CD4-positive, alpha-beta T cell treated with Interleukin-4 for 1 hour (primary cell): ENCODE data around the gene SH2D5.
A peak's percentile ranks its signal among the peaks of the same experiment; 100 is the strongest.

Experiments
- DNase-seq, 2 donors: peaks; one replicate each; pipeline ENCODE4 v3.0.0-alpha.2; 2020 to 2022

The SH2D5 gene

DNA sequence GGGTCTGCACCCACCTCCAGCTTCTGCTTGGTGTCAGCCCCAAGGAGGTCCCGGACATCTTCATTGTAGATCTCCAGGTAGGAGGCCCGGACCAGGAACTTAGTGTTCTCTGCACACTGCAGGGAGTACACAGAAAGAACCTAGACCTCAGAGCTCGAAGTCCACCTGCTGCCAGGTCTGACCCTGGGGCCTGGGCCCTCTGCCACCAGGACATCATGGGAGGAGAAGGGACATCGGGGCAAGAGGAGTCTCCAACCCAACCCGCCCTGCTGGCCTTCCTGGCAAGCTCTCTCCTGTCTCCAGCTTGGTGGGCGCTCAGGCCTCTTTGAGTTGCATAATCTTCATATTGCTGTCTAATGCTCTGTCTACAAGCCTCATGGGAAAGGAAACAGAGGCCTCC, 19.1 kb downstream of the SH2D5 start:
- no peak for DNase-seq

DNA sequence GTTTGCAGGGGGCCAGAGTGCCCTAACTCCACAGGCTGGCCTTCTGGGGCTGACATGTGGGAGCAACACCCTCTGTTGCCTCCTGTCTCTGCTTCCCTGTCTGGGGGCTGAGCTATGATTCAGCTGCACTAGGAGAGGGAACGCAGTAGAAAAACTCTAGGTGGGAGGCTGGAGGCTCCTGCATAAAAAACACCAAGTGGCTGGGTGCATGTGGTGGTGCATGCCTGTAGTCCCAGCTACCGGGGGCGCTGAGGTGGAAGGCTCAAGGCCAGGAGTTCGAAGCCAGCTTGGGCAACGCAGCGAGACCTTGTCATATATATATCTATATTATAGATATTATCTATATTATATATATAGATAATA, 20.3 kb downstream of the SH2D5 start:
- DNase-seq: no peak

DNA sequence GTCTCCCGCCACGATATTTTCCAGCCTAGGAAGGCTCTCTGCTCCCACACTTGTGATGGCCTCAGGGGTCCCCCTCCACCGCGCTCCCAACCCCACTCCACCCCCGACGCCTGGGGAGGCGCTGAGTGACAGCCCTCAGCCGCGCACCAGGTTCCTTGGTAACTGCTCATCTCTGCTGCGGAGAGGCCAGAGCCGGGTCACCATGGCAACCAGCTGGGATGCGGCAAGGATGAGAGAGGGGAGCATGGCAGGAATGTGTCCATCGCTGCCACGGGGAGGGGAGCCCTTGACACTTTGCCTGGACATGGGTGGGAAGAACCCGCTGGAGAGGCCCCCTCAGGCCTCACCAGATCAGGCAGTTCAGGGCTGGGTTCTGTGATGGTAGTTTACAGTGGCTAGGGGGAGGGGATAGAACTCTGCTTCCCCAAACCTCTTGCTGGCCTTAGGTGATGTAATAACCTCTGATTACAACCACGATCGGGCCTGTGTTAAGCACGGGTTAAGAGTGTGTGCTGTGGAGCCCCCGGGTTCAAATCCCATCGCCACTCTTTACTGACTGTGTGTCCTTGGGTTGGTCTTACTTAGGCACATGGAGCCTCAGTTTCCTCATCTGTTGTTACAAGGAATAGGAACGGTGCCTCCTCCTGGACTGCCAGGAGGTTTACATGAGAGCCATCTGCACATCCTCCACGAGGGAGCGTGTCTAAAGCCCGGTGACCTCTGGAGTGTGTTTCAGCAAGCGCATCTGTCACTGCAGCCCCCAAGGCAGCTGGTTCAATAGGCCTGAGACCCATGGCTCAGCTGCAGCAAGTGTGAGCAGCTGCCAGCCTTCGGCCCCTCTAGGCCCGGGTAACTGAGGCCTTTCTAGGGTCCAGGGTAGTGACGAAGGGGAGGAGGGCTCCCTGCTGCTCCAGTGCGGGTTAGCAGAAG, 21.0 kb downstream of the SH2D5 start:
- DNase-seq: no peak

DNA sequence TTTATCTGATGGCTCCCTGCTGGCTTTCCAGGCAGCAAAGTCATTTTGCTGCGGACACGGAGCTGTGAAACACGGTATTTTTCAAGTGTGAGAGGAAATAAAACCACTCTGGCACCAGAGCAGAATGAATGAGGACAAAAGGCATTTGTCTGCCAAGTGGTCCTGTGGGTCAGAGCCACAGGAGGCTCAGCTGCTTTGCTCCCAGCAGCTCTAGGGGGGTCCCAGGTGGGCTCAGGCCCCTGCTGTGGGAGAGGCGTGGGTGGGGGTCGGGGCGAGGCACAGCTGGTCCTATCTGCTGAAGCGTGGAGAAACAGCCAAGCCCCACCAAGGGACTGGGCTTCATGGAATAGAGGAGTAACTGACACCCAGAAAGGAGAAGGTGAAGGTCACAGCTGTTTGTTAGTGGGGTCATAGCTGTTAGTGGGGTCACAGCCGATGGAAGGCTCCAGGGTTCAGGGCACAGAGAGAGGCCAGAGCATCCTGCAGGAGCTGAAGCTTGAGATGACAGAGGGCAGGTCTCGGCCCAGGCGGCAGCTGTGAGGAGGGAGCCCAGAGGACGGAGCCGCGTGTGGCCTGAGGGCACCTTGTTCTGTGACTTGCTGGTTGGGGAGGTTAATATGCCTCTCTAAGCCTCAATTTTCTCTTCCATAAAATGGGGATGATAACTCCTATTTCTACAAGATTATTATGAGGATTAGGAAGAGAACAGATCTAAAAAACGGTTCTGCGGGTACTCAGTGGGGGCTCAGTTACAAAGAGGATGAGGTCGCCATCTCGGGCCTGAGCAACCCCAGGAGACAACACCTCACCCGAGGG, 21.8 kb downstream of the SH2D5 start:
- no peak for DNase-seq

DNA sequence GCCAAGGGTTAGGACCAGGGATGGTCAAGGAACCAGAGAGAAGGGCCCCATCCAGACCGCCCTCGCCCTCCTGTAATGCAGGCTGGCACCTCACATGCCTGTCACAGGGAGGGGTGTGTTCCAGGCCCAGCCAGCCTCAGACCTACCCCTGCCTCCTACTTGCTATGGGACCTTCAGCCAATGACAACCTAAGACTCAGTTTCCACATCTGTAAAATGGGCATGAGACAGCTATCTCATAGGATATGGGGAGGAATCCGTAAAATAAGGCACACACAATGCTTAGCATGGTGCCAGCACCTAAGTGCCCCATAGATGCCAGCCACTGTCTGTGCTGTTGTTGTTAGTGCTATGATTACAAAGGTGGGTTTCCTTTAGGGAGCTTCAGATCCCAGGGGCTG, 22.6 kb downstream of the SH2D5 start:
- DNase-seq: no peak

DNA sequence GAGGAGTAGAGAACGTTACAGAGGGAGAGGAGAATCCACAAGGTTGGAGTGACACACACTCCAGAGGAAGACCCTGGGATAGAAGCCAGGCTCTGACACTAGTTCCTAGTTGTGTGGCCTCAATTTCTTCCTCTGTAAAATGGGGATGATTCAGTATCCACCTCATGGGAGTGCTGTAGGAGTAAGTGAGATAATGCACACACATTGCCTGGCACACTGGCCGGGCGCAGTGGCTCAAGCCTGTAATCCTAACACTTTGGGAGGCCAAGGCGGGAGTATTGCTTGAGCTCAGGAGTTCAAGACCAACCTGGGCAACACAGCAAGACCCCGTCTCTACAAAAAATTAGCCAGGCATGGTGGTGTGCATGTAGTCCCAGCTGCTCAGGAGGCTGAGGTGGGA, 23.6 kb downstream of the SH2D5 start:
- DNase-seq: no peak

DNA sequence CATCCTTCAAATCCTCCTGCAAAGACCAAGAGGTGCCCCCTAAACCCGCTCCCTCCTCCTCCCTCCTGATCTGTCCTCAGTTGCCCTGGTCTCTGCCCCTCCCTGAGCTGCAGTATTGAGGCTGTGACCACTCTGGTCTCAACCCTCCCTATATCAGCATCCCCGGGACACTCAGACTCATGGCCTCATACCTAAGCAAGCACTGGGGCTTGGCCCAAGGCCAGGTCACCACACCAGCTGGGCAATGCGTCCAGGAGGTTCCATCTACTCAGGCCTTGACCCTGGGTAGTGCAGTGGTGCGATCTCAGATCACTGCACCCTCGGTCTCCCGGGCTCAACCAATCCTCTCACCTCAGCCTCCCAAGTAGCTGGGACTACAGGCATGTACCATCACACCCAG, 24.4 kb downstream of the SH2D5 start:
- DNase-seq: no peak

DNA sequence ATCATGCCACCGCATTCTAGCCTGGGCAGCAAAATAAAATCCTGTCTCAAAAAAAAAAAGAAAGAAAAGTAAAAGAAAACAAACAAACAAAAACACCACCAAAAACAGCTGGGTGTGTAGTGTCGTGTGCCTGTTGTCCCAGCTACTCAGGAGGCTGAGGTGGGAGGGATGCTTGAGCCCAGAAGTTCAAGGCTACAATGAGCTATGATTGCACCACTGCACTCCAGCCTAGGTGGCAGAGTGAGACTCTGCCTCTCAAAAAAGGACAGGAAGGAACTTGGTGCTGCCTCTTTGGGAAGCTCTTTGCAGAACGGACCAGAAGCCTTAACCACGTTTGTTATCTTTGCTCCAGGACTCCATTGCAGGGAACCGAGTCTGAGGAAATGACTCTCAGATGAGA, 25.7 kb downstream of the SH2D5 start:
- no peak for DNase-seq

DNA sequence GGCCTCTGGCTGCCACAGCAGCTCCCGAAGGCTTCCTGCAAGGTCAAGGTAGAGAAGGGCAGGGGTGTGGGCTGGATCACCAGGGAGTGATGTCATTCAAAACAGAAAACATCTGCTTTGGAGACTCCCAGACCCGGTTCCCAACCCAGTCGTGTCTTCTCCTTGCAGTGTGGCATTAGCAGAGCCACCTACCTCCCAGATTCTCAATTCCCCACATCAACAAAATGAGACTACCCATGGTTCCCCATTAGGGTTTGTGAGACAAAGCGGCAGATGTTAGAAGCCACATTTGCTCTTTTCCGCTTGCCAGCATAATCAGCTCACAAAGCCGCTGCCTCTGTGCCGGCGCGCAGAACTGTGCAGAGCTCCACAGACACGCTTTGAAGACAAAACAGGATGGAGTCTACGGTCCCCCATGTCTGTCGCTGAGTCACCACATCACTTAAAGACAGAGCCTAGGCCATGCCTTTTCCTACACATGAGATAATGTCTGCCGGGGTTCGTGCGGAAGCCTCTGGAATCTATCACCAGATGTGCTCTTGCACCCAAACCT, 27.2 kb downstream of the SH2D5 start:
- no peak for DNase-seq

DNA sequence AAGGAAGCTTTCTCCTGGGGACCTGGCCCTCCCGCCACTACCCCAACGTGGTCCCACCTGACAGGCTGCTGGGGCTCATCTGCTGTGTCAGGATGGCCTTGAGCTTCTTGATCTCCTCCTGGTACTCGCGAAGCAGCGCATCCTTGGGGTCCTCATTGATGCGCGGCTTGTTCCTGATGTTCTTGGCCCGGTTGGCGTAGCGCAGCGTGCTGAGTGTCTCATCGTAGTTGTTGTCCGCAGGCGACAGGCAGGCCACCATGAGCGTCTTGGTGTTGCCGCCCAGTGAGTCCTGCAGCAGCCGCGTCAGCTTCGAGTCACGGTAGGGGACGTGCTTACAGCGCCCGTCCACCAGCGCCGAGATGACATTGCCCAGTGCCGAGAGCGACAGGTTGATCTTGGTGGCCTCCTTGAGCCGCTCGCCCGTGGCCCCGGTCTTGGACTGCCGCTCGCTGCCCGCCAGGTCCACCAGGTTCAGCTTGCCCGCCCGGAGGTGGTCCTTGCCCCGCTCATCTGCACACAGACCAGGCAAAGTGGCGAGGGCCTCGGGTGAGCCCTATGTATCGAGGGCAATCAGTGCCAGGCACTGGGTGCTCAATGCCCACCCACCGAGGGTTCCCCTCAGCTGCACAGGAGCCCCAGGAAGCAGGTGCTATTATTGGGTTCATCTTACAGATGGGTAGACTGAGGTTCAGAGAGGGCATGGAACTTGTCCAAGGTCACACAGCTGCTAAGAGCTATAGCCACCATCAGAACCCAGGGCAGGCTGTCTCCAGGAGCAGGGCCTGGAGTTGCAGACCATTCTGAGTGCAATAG, 27.9 kb downstream of the SH2D5 start:
- DNase-seq: no peak

DNA sequence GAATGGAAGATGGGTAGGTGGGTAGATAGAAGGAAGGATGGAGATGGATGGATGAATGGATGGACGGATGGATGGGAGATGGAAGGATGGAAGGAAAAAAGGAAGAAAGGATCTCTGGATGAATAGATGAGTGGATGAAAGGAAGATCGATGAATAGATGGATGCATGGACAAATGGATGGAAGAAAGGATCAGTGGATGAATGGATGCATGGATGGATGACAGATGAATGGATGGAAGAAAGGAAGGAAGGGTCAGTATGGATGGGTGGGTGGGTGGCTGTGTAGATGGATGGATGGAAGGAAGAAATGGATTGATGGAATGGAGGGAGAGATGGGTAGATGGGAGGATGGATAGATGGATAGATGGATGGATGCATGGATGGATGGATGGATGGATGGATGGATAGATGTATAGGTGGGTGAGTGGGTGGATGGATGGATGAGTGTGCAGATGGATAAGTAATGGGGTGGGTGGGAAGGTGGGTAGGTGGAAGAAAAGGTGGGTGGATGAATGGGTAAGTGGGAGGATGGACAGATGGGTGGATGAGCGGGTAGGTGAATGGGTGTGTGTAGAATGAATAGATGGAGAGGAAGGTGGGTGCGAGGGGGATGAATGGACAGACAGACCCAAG, 29.3 kb downstream of the SH2D5 start:
- DNase-seq: no peak

DNA sequence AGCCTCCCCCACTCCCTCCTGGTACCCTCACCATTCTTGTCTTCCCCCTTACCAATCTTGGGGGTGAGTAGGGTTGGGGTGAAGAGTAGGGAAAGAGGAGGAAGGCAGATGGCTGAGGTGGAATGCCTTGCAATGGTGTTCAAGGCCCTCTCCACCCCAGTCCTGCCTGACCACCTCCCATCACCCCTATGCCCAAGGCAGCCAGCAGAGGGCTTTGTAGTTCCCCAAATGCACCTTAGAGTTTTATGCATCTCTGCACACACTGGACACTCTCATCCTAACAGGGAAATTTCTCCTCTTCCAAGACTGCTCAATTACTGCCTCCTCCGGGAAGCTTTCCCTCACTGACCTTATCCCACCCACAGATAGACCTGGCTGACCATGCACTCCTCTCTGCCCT, 30.1 kb downstream of the SH2D5 start:
- DNase-seq: no peak

DNA sequence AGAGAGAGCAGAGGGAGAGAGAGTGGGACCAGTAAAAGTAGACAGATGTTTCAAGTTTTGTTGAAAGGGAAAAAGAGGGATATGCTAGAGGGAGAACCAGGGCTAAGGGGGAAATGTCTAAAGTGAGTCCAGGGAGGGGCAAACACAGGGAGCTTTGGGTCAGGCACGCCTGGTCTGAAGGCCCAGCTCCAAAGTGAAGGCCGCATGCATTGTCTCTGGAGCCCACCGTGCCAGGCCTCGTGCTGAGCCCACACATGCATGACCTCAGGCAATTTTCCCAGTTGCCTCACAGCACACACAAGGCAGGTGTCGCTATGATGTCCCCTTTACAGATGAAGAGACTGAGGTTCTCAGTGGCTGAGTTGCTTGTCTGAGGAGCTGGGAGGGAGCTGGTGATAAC, 30.7 kb downstream of the SH2D5 start:
- DNase-seq: no peak

DNA sequence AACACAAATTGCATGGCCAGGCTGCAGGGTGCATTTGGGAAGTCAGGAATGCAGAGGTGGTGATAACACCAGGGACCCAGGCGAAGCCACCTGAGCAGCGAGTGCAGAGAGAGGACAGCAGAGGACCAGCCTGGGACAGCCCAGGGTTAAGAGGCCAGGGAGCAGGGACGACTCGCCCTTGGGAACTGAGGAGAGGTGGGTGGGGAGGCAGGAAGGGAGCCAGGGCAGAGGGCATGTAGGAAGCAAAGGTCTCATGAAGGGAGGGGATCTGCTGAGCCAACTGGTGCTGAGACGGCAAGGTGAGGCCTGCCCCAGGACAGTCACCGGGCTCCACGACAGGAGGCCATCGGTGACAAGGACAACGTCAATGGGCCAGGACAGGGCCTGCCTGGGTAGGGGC, 31.1 kb downstream of the SH2D5 start:
- no peak for DNase-seq

DNA sequence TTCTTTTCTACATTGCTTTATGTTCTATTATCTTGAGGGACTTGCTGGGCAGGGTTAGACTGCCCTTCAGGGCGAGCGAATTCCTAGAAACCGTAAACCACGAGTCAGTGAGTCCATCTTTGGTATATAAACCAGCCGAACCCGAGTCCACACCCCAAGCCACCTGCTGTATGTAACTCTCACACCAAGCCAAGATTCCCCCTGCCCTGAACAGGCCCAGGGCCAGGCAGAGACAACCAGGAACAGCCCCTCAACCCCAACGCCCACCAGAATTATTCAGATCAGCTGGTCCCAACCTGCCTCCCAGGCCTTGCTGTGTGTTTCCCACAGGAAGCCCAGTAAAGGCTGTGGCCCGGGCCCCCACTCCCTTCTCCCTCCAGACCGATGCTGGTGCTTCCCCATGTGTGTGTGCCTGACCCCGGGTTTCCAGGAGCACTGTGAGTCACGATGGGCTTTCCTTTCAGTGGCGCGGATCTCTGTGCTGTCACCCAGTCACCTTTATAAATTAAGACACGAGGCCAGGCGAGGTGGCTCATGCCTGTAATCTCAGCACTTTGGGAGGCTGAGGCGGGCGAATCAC, 31.8 kb downstream of the SH2D5 start:
- no peak for DNase-seq

DNA sequence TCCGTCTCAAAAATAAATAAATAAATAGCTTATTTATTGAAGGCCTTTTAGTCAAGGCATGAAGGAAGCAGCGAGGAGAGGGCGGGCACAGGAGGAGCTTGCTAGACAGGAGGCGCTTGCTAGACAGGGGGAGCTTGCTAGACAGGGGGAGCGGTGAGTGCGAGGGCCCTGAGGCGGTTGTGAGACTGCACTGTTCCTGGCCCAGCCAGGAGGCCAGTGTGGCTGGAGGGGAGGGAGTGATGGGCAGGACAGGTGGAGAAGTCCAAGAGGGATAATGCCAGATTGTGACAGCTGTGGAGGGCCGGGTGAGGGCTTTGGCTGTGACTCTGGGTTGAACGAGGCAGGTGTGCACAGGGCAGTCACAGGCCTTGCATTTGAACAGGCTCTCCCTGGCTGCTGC, 32.9 kb downstream of the SH2D5 start:
- no peak for DNase-seq

DNA sequence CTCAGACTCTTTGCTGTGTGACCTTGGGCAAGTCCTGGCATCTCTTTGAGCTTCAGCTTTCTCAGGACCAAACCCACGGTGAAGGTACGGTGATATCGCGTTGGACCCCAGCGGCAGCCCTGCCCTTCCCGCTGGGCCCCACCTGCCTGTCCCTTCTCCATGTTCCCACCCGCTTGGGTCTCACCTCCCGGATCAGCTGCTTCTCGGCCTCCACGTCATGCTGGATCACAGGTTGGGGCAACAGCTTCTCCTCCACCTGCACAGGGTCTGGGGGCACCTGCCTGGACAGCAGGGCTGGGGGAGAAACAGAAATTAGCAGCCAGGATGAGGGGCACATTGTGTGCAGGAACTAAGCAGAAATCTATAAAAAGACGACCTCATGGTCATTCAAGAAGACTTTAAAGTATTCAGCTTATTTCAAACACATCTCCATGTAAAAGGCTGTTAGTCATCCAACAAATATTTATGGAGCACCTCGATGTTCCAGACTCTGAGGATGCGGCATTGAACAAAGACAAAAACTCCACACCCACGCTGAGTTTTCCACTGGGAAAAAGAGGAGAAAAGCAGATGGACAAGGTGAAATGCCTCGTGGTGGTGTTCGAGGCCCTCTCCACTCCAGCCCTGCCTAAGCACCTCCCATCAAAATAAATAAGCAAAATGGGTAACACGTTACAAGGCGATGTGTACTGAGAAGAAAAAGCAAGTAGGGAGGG, 34.1 kb downstream of the SH2D5 start:
- DNase-seq: no peak

DNA sequence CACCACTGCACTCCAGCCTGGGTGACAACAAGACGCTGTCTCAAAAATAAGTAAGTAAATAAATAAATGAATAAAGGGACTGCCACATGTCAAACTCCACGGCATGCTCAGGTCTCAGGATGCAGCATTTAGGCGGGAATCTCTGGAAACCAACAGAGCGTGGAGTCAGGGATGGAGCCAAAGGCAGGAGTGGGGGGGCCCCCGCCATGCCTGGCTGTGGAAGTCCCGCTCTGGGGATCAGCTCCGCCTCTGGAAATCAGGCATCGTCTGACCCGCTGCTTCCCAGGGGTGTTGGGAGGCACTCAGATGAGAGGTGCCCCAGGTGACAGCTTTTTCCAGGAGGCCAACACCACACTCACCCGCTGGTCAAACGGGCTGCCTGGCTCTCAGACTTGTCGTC, 34.9 kb downstream of the SH2D5 start:
- no peak for DNase-seq

DNA sequence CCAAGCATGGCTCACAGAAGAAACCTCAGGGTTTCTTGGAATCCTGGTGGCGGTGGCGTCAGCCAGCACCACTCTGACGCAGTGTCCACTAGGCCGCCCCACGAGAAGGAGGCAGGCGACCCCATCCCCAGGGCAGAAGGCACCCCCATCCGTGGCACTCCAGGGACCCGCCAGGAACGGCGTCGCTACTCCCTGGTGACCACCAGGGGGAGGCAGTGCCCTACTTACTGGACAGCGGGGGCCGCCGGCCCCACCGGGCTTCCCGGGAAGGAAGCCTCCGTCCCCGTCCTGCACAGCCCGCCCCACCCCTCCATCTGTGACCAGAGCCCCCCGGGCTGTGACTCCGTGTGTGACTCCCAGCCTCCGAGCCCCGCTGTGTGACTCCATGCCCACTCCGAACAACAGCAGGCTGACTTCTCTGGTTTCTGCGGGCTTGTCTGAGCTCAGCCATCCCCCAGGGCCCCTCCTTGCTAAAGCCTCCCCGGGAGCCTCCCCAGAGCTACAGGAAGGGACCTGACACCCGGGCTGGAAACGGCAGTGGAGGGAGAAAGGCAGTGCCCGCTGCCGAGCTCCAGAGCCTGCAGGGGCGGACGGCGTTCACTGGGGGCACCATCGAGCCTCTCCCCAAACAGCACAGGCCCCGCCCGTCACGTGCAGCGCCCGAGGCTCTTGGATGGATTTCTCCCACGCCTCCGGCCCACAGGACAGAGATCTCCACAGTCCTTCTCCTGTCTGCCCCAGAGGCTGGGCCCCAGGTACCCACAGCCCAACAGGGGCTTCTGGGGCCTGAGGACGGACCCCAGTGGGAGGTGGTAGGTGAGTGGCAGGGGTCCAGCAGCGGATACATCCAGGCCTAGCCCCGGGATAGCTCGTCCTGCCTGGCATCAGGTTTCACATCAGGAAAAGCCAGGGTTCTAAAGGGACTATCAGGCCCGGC, 35.8 kb downstream of the SH2D5 start:
- DNase-seq: peak; percentile 68 to 75

DNA sequence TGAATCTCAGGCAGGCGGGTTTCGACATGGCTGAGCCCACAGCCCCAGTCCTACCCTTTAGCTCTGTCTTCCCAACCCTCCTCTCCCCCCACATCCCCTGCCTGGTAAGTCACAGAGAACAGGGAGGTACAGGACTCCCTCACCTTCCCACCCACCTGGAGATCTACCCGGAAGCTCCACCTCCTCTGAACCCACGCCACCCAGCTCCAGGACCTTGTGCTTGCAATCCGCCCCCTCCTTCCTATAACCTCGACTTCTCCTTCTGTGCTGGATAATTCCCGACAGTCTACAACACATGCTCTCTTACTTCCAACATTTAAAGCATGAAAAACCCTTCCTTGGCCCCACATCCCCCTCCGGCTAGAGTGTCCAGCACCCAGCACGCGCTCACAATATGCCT, 37.0 kb downstream of the SH2D5 start:
- DNase-seq: no peak
